T-helper 17 cell (primary cell): ENCODE data around the gene P3H3. TPM values are rescaled to one million over a fixed set of nuclear protein-coding genes. Genes with fewer than 3 reads are reported as not detected.
A peak's percentile ranks its signal among the peaks of the same experiment; 100 is the strongest.

Experiments
- ATAC-seq: fragments of 150-1000 bp; cut with Tn5 transposase; 2 replicates; pipeline ENCODE4 v1.10.0; 2021; ENCODE audit warnings: mild to moderate bottlenecking, moderate library complexity
- DNase-seq, 3 donors: peaks; one replicate each; pipeline versions ENCODE4 v3.0.0 to v3.0.0-alpha.2; 2020 to 2021
- H3K9me3 ChIP-seq: one replicate; pipeline ENCODE4 v1.7.0; 2013; ENCODE audit warnings: low read length, mild to moderate bottlenecking; ENCODE audit not compliant: control insufficient read depth, poor library complexity, severe bottlenecking
- H3K27ac Mint-ChIP-seq: one replicate; pipeline ENCODE4 v1.8.0; 2022; ENCODE audit warnings: mild to moderate bottlenecking, moderate library complexity, mixed read lengths
- H3K27me3 Mint-ChIP-seq: one replicate; pipeline ENCODE4 v1.8.0; 2022; ENCODE audit warnings: mixed read lengths
- H3K36me3 Mint-ChIP-seq: one replicate; pipeline ENCODE4 v1.8.0; 2022; ENCODE audit warnings: low read depth, mixed read lengths
- H3K4me1 Mint-ChIP-seq: one replicate; pipeline ENCODE4 v1.8.0; 2022; ENCODE audit warnings: mild to moderate bottlenecking, mixed read lengths
- H3K4me3 Mint-ChIP-seq: one replicate; pipeline ENCODE4 v1.8.0; 2022; ENCODE audit warnings: mild to moderate bottlenecking, moderate library complexity, mixed read lengths
- total RNA-seq, 4 donors: library from RNA in 2 of 4; stranded (reverse) in 2 of 4; gene quantifications; one replicate each; pipeline ENCODE4 v1.2.3 and lab custom pipeline; 2022 to 2026

The P3H3 gene
- total RNA-seq, 2 donors from 2014 or later, result 0.97 to 1.3 TPM

- H3K36me3 Mint-ChIP-seq, result peaks cover 14% of the 10 kb centered on the region
- DNase-seq, result no peak
Observed at GRCh38 chr12:6817662-6818157, 10.5 kb upstream of the P3H3 start.

GRCh38 chr12:6818222-6818621 lies 10.0 kb upstream of the P3H3 start:
- DNase-seq (no peak), ATAC-seq (no peak)
- peak overlapping the region; percentile 16 for H3K27ac Mint-ChIP-seq
- no peak overlapping the region for H3K4me3 Mint-ChIP-seq
- H3K36me3 Mint-ChIP-seq, result peaks cover 14% of the 10 kb centered on the region
- H3K4me1 Mint-ChIP-seq, result peaks cover 21% of the 10 kb centered on the region
- no peaks in the 10 kb centered on the region for H3K9me3 ChIP-seq
- no peaks in the 10 kb centered on the region for H3K27me3 Mint-ChIP-seq

More at GRCh38 chr12:6817662-6818157, 10.5 kb upstream of the P3H3 start:
- peak overlapping the region; percentile 16 for H3K27ac Mint-ChIP-seq
- no peaks in the 10 kb centered on the region for H3K9me3 ChIP-seq
- H3K4me1 Mint-ChIP-seq, result peaks cover 21% of the 10 kb centered on the region
- H3K4me3 Mint-ChIP-seq, result peak overlapping the region; percentile 8
- H3K27me3 Mint-ChIP-seq, result no peaks in the 10 kb centered on the region
- no peak for ATAC-seq

- Mint-ChIP-seq H3K4me3 (peak overlapping the region; percentile 9), H3K27me3 (no peaks in the 10 kb centered on the region), H3K36me3 (peaks cover 14% of the 10 kb centered on the region), H3K27ac (no peak overlapping the region), H3K4me1 (peaks cover 21% of the 10 kb centered on the region)
- DNase-seq (no peak), ATAC-seq (no peak)
- no peaks in the 10 kb centered on the region for H3K9me3 ChIP-seq
Observed at GRCh38 chr12:6818645-6819044, 9.6 kb upstream of the P3H3 start.

GRCh38 chr12:6819106-6820030 lies 8.8 kb upstream of the P3H3 start:
- no peak overlapping the region for H3K27ac Mint-ChIP-seq

GRCh38 chr12:6820166-6820565 lies 8.0 kb upstream of the P3H3 start:
- H3K36me3 Mint-ChIP-seq, result peaks cover 14% of the 10 kb centered on the region
- H3K4me3 Mint-ChIP-seq, result peak overlapping the region; percentile 21

More at GRCh38 chr12:6819106-6820030, 8.8 kb upstream of the P3H3 start:
- Mint-ChIP-seq H3K4me1 (peaks cover 20% of the 10 kb centered on the region), H3K4me3 (peak overlapping the region; percentile 9), H3K36me3 (peaks cover 10% of the 10 kb centered on the region), H3K27me3 (no peaks in the 10 kb centered on the region)
- ATAC-seq, result no peak
- no peaks in the 10 kb centered on the region for H3K9me3 ChIP-seq
- DNase-seq, result no peak

GRCh38 chr12:6821591-6822425 lies 6.4 kb upstream of the P3H3 start, which contains the start of gene GPR162:
TSS of gene GPR162 (plus strand) at chr12:6821821. CDS start at chr12:6823899, 2,078 bp downstream.
- Mint-ChIP-seq H3K27me3 (peaks cover 23% of the 10 kb centered on the region), H3K4me3 (peak within 1 kb of the TSS; percentile 83), H3K4me1 (peaks cover 24% of the 10 kb centered on the region), H3K36me3 (peaks cover 14% of the 10 kb centered on the region), H3K27ac (no peak within 1 kb of the TSS)
- H3K9me3 ChIP-seq, result no peaks in the 10 kb centered on the region
- no peak for ATAC-seq
- no peak for DNase-seq

More at GRCh38 chr12:6820166-6820565, 8.0 kb upstream of the P3H3 start:
- peaks cover 22% of the 10 kb centered on the region for H3K4me1 Mint-ChIP-seq
- no peak overlapping the region for H3K27ac Mint-ChIP-seq
- H3K9me3 ChIP-seq, result no peaks in the 10 kb centered on the region
- ATAC-seq (no peak), DNase-seq (no peak)
- peaks cover 8% of the 10 kb centered on the region for H3K27me3 Mint-ChIP-seq

GRCh38 chr12:6822426-6823135 lies 5.6 kb upstream of the P3H3 start:
- Mint-ChIP-seq H3K27ac (no peak overlapping the region), H3K4me3 (peak overlapping the region; percentile 83), H3K36me3 (peaks cover 16% of the 10 kb centered on the region), H3K4me1 (peaks cover 29% of the 10 kb centered on the region), H3K27me3 (peaks cover 31% of the 10 kb centered on the region)
- ATAC-seq (no peak), DNase-seq (no peak)
- H3K9me3 ChIP-seq, result no peaks in the 10 kb centered on the region

GRCh38 chr12:6823182-6824084 lies 4.8 kb upstream of the P3H3 start:
- DNase-seq, result no peak
- Mint-ChIP-seq H3K27me3 (peaks cover 31% of the 10 kb centered on the region), H3K4me3 (no peak overlapping the region), H3K36me3 (peaks cover 11% of the 10 kb centered on the region), H3K27ac (no peak overlapping the region), H3K4me1 (peaks cover 32% of the 10 kb centered on the region)
- ATAC-seq, result no peak
- H3K9me3 ChIP-seq, result no peaks in the 10 kb centered on the region

- peaks cover 36% of the 10 kb centered on the region for H3K4me1 Mint-ChIP-seq
- H3K27me3 Mint-ChIP-seq, result peaks cover 35% of the 10 kb centered on the region
- no peaks in the 10 kb centered on the region for H3K9me3 ChIP-seq
- ATAC-seq (no peak), DNase-seq (no peak)
- H3K36me3 Mint-ChIP-seq, result peaks cover 10% of the 10 kb centered on the region
- no peak overlapping the region for H3K27ac Mint-ChIP-seq
- H3K4me3 Mint-ChIP-seq, result no peak overlapping the region
Observed at GRCh38 chr12:6824085-6824775, 4.0 kb upstream of the P3H3 start.

- H3K4me1 Mint-ChIP-seq, result peaks cover 36% of the 10 kb centered on the region
- H3K36me3 Mint-ChIP-seq, result peaks cover 7% of the 10 kb centered on the region
Observed at GRCh38 chr12:6824901-6825381, 3.3 kb upstream of the P3H3 start.

GRCh38 chr12:6825398-6826124 lies 2.6 kb upstream of the P3H3 start:
- no peak overlapping the region for H3K27ac Mint-ChIP-seq
- DNase-seq, result peak; percentile 65 to 80 (median 66)

More at GRCh38 chr12:6824901-6825381, 3.3 kb upstream of the P3H3 start:
- no peaks in the 10 kb centered on the region for H3K9me3 ChIP-seq
- DNase-seq, result no peak
- H3K27me3 Mint-ChIP-seq, result peaks cover 38% of the 10 kb centered on the region
- no peak overlapping the region for H3K27ac Mint-ChIP-seq
- no peak overlapping the region for H3K4me3 Mint-ChIP-seq
- ATAC-seq, result no peak

More at GRCh38 chr12:6825398-6826124, 2.6 kb upstream of the P3H3 start:
- no peaks in the 10 kb centered on the region for H3K9me3 ChIP-seq
- Mint-ChIP-seq H3K36me3 (peaks cover 7% of the 10 kb centered on the region), H3K4me3 (no peak overlapping the region), H3K27me3 (peaks cover 38% of the 10 kb centered on the region), H3K4me1 (peaks cover 33% of the 10 kb centered on the region)
- peak; percentile 74 for ATAC-seq
